HG03045 (cell line): ENCODE data around the gene BSG.

Experiments used
- ATAC-seq: cut with Tn5 transposase; IDR thresholded peaks from one replicate; pipeline ENCODE4 v1.9.1; 2021; ENCODE audit warnings: mild to moderate bottlenecking, moderate library complexity; ENCODE audit not compliant: unreplicated experiment

Gene BSG

DNA sequence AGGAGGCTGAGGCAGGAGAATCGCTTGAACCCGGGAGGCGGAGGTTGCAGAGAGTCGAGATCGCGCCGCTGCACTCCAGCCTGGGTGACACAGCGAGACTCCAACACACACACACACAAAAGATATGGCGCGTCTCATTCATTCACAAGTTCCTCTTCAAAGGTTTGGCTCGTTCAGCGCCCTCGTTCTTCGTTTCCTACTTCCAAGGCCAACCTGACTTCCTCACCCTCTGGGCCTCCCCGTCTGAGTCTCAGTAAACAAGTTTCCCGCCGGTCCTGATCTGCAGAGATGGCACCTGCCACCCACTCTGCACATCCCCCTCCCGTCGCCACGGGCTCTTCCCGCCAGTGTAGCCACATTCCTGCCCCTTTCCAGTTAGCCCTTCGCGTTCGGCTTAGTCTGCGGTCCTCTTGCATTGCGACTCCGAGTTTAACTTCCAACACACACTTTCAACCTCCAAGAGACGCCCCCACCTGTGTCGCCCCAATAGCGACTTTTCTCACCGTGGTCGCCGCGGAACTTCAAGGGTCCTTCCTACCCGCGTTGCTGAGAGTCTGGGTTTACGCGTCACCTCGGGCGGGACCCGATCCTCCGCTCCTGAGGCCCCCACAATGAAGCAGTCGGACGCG is 1.3 kb upstream of the BSG start:
- no peak for ATAC-seq

DNA sequence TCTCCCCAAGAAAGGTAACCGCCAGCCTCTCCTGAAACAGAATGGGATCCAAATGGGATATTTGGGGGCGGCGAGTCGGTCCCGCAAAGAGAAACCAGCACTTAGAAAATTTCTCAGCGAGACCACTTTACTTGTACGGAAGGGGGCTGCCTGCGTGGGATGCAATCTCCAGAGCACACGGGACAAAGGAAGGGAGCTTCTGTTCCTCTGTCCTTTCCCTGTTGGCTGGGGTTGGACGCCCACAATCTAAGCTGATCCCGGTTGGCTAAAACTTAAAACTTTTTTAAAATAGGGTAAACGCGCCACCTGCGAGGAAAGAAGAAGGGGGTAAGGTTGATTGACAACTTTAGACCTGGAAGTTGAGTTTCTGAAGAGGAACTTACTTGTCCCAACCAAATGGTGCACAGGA is 826 bp upstream of the BSG start:
- no peak for ATAC-seq

- peak; percentile 3 for ATAC-seq
These were observed 535 bp downstream of the BSG start for GRCh38 chr19:572743-573518.

DNA sequence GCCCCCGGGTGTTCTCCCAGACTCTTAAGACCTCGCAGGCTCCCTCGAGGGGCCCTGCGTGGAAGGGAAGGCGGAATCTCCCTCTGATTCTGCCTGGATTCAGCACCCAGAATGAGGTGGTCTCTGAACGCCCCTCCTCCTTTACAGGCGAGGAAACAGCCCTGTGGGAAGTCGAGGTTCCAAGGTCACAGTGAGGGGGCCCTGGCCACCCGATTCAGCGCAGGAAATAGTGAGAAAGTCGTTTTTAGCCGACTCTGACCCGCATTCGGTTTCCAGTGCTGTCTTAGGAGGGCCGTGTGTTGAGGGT is 1.1 kb downstream of the BSG start:
- no peak for ATAC-seq

- ATAC-seq, result no peak
These were observed 2.5 kb downstream of the BSG start for GRCh38 chr19:574658-575526.

GRCh38 chr19:575527-576506 is 3.4 kb downstream of the BSG start:
- ATAC-seq, result no peak

DNA sequence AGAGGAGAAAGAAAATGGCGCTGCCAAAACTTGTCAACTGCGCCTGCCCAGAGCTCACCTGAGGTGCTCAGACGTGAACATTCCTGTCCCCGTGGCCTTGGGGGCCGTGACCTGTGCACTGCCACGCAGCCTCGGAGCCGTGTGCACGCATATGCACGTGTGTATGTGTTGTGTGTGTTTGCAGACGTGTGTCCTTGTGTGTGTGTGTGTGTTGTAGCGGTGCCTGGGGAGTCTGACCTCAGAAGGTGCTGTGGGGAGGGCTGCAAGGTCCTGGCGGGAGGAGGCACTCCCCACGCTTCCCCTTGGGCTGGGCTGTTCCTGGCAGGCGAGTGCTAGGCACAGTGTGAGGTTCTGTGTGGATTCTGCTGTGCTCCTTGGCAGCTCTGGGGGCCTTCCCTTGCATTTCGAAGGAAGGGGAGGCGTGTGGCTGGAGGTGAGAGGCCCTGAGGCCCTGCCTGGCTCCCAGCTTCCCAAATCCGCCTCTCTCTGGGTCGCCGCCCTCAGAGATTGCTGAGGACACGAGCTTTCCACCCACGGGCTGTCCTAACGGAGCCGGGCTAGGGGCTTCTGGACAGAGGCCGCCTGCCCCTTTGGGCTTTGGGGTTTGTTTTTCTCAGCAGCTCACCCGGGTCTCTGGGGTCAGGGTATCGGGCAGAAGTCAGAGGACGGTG is 4.5 kb downstream of the BSG start:
- ATAC-seq, result no peak

DNA sequence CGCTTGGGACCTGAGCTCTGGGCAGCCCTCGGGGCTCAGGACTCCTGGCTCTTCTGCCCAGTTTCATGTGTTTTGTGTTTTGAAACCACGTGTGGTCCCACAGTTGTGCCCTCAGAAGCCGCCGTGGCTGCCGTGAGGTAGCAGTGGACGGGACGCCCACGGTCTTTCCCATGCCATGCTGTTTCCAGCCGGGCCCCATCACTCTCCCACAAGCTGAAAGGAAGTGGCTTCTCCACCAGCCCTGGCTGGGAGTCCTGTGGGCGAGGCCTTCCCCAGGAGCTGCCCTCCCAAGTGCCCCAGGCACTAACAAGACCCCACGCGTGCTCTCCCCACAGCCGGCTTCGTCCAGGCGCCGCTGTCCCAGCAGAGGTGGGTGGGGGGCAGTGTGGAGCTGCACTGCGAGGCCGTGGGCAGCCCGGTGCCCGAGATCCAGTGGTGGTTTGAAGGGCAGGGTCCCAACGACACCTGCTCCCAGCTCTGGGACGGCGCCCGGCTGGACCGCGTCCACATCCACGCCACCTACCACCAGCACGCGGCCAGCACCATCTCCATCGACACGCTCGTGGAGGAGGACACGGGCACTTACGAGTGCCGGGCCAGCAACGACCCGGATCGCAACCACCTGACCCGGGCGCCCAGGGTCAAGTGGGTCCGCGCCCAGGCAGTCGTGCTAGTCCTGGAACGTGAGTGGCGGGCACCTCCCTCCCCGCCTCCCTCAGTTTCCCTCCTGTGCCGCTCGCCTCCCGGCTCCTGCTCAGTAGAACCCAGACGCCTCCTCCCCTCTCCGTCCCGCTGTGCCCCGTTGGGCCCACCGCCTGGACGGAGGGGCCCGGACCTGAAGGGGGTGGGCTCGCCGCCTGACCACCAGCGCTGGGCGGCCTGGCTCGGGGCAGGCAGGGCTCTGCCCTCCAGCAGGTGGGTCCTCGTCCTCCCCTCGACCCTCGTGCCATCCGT is 5.3 kb downstream of the BSG start:
- no peak for ATAC-seq

DNA sequence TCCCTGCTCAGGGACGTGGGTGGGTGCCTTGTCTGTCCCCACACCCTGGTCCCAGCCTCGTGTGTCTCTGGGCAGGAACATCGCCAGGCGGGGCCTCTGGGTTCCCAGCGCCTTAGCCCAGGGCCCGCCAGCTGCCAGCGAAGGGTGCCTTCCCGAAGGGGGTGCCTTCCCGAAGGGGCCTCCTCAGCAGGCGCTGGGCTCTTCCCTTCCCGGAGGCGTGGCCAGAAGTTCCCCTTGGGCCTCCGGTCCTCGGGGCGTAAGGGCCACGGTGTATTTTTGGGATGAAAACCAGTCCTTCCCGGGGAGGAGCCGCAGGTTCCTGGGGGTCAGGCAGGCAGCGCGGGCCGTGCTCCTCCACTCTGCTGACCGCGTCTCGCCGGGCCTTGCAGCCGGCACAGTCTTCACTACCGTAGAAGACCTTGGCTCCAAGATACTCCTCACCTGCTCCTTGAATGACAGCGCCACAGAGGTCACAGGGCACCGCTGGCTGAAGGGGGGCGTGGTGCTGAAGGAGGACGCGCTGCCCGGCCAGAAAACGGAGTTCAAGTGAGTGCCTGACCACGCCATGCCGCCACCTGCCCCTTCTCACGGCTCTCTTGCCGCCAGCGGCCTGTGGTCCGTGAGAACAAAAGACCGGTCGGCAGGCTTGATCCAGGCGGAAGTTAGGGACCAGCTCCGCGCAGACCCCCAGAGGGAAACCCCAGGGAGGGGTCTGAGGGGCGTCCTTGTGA is 6.9 kb downstream of the BSG start:
- no peak for ATAC-seq

DNA sequence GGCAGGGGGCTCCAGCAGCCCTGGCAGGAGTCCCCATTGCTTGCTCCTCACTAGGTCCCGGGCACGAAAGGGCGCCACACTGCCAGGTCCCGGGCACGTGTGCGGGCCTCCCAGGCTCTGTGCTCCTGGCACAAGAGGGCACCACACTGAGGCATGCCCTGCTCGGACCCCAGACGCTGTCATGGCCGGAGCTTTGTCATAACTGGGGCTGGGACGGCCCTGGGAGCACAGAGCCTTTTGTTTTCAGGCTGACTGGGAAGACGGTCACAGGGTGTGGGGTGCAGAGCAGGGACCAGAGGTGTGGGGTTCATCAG is 7.4 kb downstream of the BSG start:
- ATAC-seq, result no peak

GRCh38 chr19:580274-580835 is 8.0 kb downstream of the BSG start:
- ATAC-seq, result no peak

DNA sequence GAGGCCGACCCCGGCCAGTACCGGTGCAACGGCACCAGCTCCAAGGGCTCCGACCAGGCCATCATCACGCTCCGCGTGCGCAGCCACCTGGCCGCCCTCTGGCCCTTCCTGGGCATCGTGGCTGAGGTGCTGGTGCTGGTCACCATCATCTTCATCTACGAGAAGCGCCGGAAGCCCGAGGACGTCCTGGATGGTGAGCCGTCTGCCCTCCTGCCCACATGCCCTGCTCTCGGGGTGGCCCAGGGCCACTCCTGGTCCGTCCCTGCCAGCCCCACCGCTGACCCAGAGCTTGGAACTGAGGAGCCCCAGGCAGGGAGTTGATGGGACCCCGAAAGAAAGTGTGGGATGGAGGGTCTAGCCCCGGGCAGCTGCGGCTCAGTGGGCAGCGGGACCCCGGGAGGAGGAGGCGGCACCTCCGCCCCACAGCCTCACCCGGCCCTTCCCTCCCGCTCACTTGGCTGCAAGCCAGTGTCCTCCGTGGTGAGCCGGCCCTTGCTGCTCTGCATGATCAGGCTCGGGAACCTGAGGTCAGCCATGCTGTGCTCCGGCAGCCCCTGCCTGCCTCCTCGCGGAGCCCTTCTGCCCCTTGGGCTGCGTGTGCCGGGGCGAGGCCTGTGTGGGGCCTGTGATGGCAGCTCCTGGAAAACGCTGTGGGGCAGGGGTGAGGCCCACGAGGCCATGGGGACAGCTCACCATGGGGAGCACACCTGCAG is 9.2 kb downstream of the BSG start:
- ATAC-seq, result no peak

DNA sequence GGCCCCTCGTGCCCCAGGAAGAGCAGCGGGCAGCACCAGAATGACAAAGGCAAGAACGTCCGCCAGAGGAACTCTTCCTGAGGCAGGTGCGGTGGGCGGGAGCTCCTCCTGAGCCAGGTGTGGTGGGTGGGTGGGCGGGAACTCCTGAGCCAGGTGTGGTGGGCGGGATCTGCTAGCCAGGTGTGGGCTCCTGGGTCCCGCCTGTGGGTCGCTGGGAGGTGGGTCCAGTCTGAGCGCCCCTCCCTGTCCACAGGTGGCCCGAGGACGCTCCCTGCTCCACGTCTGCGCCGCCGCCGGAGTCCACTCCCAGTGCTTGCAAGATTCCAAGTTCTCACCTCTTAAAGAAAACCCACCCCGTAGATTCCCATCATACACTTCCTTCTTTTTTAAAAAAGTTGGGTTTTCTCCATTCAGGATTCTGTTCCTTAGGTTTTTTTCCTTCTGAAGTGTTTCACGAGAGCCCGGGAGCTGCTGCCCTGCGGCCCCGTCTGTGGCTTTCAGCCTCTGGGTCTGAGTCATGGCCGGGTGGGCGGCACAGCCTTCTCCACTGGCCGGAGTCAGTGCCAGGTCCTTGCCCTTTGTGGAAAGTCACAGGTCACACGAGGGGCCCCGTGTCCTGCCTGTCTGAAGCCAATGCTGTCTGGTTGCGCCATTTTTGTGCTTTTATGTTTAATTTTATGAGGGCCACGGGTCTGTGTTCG is 10.3 kb downstream of the BSG start:
- ATAC-seq, result no peak

DNA sequence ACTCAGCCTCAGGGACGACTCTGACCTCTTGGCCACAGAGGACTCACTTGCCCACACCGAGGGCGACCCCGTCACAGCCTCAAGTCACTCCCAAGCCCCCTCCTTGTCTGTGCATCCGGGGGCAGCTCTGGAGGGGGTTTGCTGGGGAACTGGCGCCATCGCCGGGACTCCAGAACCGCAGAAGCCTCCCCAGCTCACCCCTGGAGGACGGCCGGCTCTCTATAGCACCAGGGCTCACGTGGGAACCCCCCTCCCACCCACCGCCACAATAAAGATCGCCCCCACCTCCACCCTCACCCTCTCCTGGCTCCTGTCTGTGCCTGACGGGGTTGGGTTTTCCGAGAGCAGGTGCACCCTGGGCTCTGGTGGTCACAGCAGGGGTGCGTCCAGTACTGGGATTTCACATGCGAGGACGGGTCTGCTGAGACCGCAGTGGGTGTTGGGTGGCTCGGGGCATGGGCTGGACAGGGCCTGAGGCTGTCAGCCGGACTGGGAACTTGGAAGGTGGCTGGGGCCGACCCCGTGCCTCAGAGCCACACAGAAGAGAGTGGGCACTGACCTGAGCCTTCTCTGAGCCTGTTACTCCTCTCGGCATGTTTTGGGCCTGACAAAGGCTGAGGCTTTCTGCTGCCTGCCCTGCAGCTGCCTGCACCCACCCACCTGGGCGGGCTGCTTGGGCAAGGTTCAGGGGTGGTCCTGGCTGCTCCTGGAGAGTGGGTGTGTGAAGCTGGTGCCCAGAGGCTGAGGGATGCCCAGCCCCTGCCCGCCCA is 11.0 kb downstream of the BSG start:
- ATAC-seq, result no peak

DNA sequence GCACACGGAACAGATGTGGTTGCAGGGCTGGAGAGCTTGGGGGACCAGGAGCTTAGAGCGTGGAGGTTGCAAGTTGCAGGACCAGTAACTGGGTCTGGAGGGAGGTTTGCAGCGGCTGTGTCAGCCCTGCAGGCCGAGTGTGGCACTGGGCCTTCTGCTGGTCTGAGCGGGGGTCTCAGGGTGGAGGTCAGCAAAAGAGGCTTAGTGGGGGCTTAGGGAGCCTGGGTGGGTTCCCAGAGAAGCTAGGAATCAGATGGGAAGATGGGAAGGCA is 11.5 kb downstream of the BSG start:
- no peak for ATAC-seq

- no peak for ATAC-seq
These were observed 12.0 kb downstream of the BSG start for GRCh38 chr19:584240-585001.
